GM19025 (cell line): ENCODE measurements around the gene TBC1D3B.
"Not testable (repeated sequence)": the region's sequence is repeated elsewhere in the genome, so short reads cannot be mapped to it uniquely, and the experiment has no call there.

Experiments
- ATAC-seq: cut with Tn5 transposase; IDR thresholded peaks from one replicate; pipeline ENCODE4 v1.9.1; 2021; ENCODE audit warnings: mild to moderate bottlenecking, low read depth, moderate library complexity; ENCODE audit not compliant: unreplicated experiment

Gene TBC1D3B

GRCh38 chr17:36201506-36201905, 25.1 kb upstream of the TBC1D3B start:
- ATAC-seq: not testable (repeated sequence)

DNA sequence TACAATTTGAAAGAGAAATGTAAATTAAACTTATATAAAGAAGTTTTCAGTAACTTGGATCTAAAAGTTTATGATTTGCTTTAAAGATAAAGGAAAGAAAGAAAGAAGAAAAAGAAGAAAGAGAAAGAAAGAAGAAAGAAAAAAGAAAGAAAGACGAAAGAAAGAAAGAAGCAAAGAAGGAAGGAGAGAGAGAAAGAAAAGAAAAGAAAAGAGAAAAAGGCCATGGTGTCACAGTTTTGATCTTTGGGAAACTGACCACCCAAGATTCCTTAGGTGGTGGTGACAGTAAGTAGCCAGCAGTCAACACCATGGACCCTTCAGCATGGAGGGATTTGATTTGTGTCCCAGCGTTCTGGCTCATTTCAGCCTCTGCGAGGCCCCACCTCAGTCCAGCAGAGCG, 24.7 kb upstream of the TBC1D3B start:
- not testable (repeated sequence) for ATAC-seq

GRCh38 chr17:36198831-36199465, 22.5 kb upstream of the TBC1D3B start:
- ATAC-seq: no peak

GRCh38 chr17:36197387-36197703, 20.9 kb upstream of the TBC1D3B start:
- peak; percentile 12 for ATAC-seq

GRCh38 chr17:36196131-36196486, 19.7 kb upstream of the TBC1D3B start:
- ATAC-seq: no peak

- no peak for ATAC-seq
Observed at GRCh38 chr17:36195434-36196130, 19.1 kb upstream of the TBC1D3B start.

DNA sequence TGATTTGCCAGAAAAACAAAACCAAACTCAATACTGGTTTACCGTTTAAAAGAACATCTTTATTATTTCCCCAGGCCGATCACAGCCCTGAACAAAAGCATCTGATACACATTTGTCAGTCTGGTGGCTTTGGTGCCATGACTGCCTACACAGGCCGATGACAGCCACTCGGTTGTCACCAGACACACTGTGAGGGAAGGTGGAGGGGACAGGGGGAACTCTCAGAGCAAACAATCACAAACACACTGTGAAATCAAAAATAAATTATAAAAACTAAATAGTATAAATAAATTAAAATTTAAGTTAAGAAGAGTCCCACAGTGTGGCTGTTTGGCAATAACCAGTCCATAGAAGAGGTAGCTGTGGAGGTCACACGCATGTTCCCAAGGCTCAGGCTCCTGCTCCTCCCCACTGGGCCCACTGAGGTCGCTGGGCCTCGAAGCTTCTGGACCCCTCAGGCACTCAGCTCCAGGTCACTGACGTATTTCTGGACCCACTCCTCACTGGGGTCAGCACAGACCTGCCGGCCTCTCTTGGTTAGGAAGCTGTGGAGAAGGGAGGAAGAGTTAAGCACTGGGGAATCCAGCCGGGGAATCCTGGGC, 18.5 kb upstream of the TBC1D3B start:
- ATAC-seq: not testable (repeated sequence)

DNA sequence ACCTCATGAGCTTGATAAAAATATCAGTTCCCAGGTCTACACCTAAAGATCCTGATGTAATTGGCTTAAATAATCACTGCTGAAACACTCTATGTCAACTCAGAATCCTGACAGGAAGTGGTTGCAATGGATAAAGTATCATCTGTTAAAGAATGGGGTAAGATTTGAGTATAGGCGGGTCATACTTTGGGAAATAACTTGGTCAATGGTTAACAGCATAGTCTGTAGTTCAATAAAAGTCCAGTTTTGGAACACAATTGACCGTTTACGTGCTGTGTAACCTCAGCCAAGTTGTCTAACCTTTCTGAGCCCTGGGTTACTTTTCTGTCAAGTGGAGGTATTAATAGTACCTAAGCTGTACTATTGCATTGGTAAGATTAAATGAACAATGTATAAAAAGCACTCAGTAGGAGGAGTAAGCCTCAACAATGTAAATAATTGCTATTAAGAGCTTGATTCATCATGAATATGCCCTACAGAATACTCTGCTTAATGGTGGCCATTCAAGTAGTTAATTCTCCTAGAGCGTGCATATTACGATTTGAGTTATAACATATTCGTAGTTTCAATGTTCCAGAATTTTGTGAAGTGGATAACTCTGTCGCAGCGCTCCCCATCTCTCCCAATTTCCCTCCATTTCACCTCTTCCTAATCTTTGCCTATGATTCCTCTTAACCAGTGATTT, 17.9 kb upstream of the TBC1D3B start:
- not testable (repeated sequence) for ATAC-seq

DNA sequence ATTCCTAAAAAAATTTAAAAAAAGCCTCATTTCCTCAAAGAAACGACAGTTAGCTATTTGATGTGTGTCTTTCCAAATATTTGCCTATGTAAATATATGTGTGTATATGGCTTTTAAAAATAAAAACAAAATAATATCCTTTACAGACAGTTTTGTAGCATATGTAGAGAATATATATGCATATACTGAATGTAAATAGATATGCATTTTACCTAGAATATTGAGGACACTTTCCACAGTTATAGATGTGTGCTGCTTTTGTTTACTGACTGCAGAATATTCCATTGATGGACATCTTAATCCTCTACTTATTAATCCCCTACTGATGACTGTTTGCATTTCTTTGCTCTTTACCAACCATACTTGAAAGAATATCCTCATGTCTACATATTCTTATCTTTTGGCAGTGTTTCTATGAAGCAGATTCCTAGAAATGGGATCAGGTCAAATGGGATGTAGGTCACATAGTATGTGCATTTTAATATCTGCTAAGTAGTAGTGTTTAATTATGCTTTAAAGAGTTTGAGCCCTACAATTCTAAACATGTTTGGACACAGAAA, 16.9 kb upstream of the TBC1D3B start:
- no peak for ATAC-seq

- not testable (repeated sequence) for ATAC-seq
Observed at GRCh38 chr17:36190549-36191330, 14.3 kb upstream of the TBC1D3B start.

- ATAC-seq: not testable (repeated sequence)
Observed at GRCh38 chr17:36189993-36190392, 13.6 kb upstream of the TBC1D3B start.

DNA sequence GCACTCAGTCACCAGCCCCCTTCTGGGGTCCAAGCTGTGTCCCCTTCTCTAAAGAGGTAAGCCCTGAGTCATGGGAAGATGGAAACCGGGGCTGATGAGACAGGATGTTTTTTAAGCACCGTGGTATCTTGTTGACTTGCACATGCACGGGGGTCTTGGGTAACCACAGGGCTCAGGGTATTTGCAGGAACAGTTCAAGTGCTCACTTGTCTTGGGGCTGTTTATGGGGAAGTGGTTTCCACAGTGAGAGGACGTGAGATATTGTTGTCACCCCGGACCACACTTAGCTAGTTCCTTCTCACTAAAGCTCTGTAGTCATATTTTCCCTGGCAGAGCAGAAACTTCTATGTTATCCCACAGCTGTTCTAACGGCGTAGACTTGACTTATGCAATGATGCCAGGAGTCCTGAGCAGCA, 12.5 kb upstream of the TBC1D3B start:
- ATAC-seq: no peak

DNA sequence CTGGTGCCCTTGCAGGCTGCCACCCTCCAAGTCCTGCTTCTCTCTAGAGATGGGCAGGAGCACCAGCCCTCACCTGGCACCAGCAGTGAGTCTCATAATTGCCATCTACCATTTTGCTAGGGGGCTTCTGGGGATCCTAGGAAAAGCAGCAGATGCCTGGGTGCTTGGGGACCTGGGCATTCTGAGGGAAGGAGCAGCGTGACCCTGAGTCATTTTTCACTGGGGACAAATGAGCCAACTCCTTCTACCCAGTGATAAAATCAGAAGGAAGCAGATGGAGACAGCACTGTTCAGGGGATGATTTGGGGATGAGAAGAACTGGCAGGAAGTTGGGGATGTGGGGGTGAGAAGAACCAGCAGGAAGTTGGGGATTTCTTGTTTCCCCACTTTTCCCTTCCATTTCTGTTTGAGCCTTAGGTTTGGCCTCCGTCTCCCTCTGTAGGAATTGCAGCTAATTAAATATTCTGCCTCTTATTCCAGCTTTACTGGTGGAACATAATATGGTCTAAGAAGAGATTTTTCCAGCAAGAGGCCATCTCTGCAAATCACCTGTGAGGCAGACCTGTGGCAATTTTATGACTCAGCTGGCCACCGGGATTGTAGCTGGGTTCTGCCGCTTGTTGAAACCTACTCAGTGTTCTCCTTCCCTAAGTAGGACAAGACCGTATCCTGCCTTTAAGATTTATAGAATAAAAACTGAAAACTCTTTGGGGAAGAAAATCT, 11.7 kb upstream of the TBC1D3B start:
- not testable (repeated sequence) for ATAC-seq

- not testable (repeated sequence) for ATAC-seq
Observed at GRCh38 chr17:36186810-36187763, 10.7 kb upstream of the TBC1D3B start.

- ATAC-seq: no peak
Observed at GRCh38 chr17:36185416-36185815, 9.0 kb upstream of the TBC1D3B start.

- ATAC-seq: no peak
Observed at GRCh38 chr17:36184023-36184765, 7.8 kb upstream of the TBC1D3B start.

- ATAC-seq: no peak
Observed at GRCh38 chr17:36183001-36183971, 6.8 kb upstream of the TBC1D3B start.
